Vagina (tissue), 2 donors: Measurements from ENCODE around the gene CENATAC. TPM values are rescaled to one million over a fixed set of nuclear protein-coding genes. Genes with fewer than 3 reads are reported as not detected.
"Not testable (repeated sequence)": the region's sequence is repeated elsewhere in the genome, so short reads cannot be mapped to it uniquely, and the experiment has no call there.

Source experiments
- DNase-seq, 2 donors: peaks; one replicate each; pipeline ENCODE4 v3.0.0-alpha.2; 2017; ENCODE audit errors: extremely low spot score in 2 of 2
- H3K27ac ChIP-seq: fragments of 200-600 bp; sonication (generic); one replicate; pipeline ENCODE4 v1.5.1; 2019
- H3K27me3 ChIP-seq: fragments of 200-600 bp; sonication (generic); one replicate; pipeline ENCODE4 v1.5.1; 2019
- H3K36me3 ChIP-seq, 2 donors: fragments of 200-600 bp; sonication (generic); one replicate each; pipeline ENCODE4 v1.5.1; 2017 to 2019
- H3K4me1 ChIP-seq: fragments of 200-600 bp; sonication (generic); one replicate; pipeline ENCODE4 v1.5.1; 2019
- H3K4me3 ChIP-seq, 2 donors: fragments of 200-600 bp; sonication (generic); 1 replicate in 1 of 2; 2 replicates in 1 of 2; pipeline ENCODE4 v1.5.1; 2016 to 2019
- H3K9me3 ChIP-seq: fragments of 200-600 bp; sonication (generic); one replicate; pipeline ENCODE4 v1.5.1; 2019
- CTCF ChIP-seq, 3 experiments: fragments of 450-650 bp in 2 of 3; fragments of 200-600 bp in 1 of 3; sonication (generic) in 1 of 3; IDR thresholded peaks; one replicate each; pipeline ENCODE4 v1.5.1; 2017 to 2019; ENCODE audit warnings: antibody characterized with exemption in 3 of 3, mild to moderate bottlenecking in 2 of 3, moderate library complexity in 2 of 3
- POLR2A ChIP-seq, 2 donors: fragments of 450-650 bp; IDR thresholded peaks; one replicate each; pipeline ENCODE4 v1.6.1; 2017; ENCODE audit warnings: antibody characterized with exemption in 2 of 2, mild to moderate bottlenecking in 2 of 2, moderate library complexity in 2 of 2
- POLR2AphosphoS5 ChIP-seq, 2 donors: sonication (generic); formaldehyde crosslinking; IDR thresholded peaks; one replicate each; pipeline ENCODE4 v1.9.0; 2017; ENCODE audit warnings: antibody characterized with exemption in 2 of 2, mild to moderate bottlenecking in 2 of 2, low read depth in 1 of 2; ENCODE audit not compliant: insufficient read depth in 1 of 2
- intact Hi-C: fragments of 100-400 bp; cut with DNase I; formaldehyde crosslinking; loops from one replicate; pipeline ENCODE4 v1.15.1; 2023
- total RNA-seq: library from RNA; depleted of rRNA; stranded (reverse); fragments of >200 nt; gene quantifications from one replicate; pipeline ENCODE4 v1.2.3, GENCODE V29; 2016

The CENATAC gene
- total RNA-seq, 1 donor from 2014 or later, result 49.8 TPM

GRCh38 chr11:118957549-118957948 is 40.4 kb upstream of the CENATAC start:
- Histone ChIP-seq H3K27ac (no peak overlapping the region), H3K27me3 (no peaks in the 10 kb centered on the region), H3K4me3 (no peak overlapping the region), H3K9me3 (no peaks in the 10 kb centered on the region), H3K4me1 (no peaks in the 10 kb centered on the region), H3K36me3 (no peaks in the 10 kb centered on the region)
- TF ChIP-seq POLR2AphosphoS5 (IDR thresholded peaks at IDR 0.05; ENCODE audit: insufficient read depth in 1 of 2, low read depth in 1 of 2) (no peak), CTCF (IDR thresholded peaks at IDR 0.05) (no peak), POLR2A (IDR thresholded peaks at IDR 0.05) (no peak)
- intact Hi-C loops, result loop anchor here (2.0 to 5.0 kb wide), 2 partner anchors 49 to 265 kb away; no protein-coding TSS in a partner anchor
- no peak for DNase-seq

- Histone ChIP-seq H3K4me1 (no peaks in the 10 kb centered on the region), H3K27ac (no peak overlapping the region), H3K4me3 (no peak overlapping the region), H3K9me3 (no peaks in the 10 kb centered on the region), H3K27me3 (no peaks in the 10 kb centered on the region), H3K36me3 (no peaks in the 10 kb centered on the region)
- no peak for TF ChIP-seq CTCF (IDR thresholded peaks at IDR 0.05)
- no peak for TF ChIP-seq POLR2AphosphoS5 (IDR thresholded peaks at IDR 0.05; ENCODE audit: insufficient read depth in 1 of 2, low read depth in 1 of 2)
- TF ChIP-seq POLR2A (IDR thresholded peaks at IDR 0.05), result no peak
- intact Hi-C loops, result loop anchor here (2.0 to 5.0 kb wide), 2 partner anchors 49 to 266 kb away; no protein-coding TSS in a partner anchor
- DNase-seq, result no peak
Observed at GRCh38 chr11:118957968-118958367, 40.0 kb upstream of the CENATAC start.

- H3K27me3 ChIP-seq, result no peaks in the 10 kb centered on the region
- H3K4me3 ChIP-seq, result no peak overlapping the region
- TF ChIP-seq CTCF (IDR thresholded peaks at IDR 0.05), result no peak
- TF ChIP-seq POLR2AphosphoS5 (IDR thresholded peaks at IDR 0.05; ENCODE audit: insufficient read depth in 1 of 2, low read depth in 1 of 2), result no peak
- no peak for TF ChIP-seq POLR2A (IDR thresholded peaks at IDR 0.05)
- no peak for DNase-seq
- intact Hi-C loops, result loop anchor here (5.0 kb wide), 1 partner anchor 266 kb away; no protein-coding TSS in a partner anchor
- H3K9me3 ChIP-seq, result no peaks in the 10 kb centered on the region
- no peaks in the 10 kb centered on the region for H3K36me3 ChIP-seq
- H3K27ac ChIP-seq, result no peak overlapping the region
- H3K4me1 ChIP-seq, result no peaks in the 10 kb centered on the region
Observed at GRCh38 chr11:118958577-118958976, 39.4 kb upstream of the CENATAC start.

GRCh38 chr11:118961189-118961588 is 36.7 kb upstream of the CENATAC start:
- DNase-seq, result no peak
- Histone ChIP-seq H3K36me3 (no peaks in the 10 kb centered on the region), H3K27ac (no peak overlapping the region), H3K4me1 (no peaks in the 10 kb centered on the region), H3K27me3 (no peaks in the 10 kb centered on the region), H3K9me3 (no peaks in the 10 kb centered on the region), H3K4me3 (no peak overlapping the region)
- TF ChIP-seq CTCF (IDR thresholded peaks at IDR 0.05), result no peak
- no peak for TF ChIP-seq POLR2A (IDR thresholded peaks at IDR 0.05)
- no peak for TF ChIP-seq POLR2AphosphoS5 (IDR thresholded peaks at IDR 0.05; ENCODE audit: insufficient read depth in 1 of 2, low read depth in 1 of 2)
- intact Hi-C loops, result no loop called here

- Histone ChIP-seq H3K4me3 (no peak overlapping the region), H3K27me3 (no peaks in the 10 kb centered on the region), H3K36me3 (no peaks in the 10 kb centered on the region), H3K9me3 (no peaks in the 10 kb centered on the region), H3K4me1 (no peaks in the 10 kb centered on the region), H3K27ac (no peak overlapping the region)
- TF ChIP-seq POLR2AphosphoS5 (IDR thresholded peaks at IDR 0.05; ENCODE audit: insufficient read depth in 1 of 2, low read depth in 1 of 2), result no peak
- no peak for TF ChIP-seq POLR2A (IDR thresholded peaks at IDR 0.05)
- no peak for TF ChIP-seq CTCF (IDR thresholded peaks at IDR 0.05)
- intact Hi-C loops, result no loop called here
- no peak for DNase-seq
Observed at GRCh38 chr11:118961591-118961990, 36.3 kb upstream of the CENATAC start.

GRCh38 chr11:118969508-118969907 is 28.4 kb upstream of the CENATAC start:
- H3K4me1 ChIP-seq, intact Hi-C loops, DNase-seq, H3K4me3 ChIP-seq, H3K9me3 ChIP-seq, H3K27ac ChIP-seq, H3K27me3 ChIP-seq, H3K36me3 ChIP-seq: not testable (repeated sequence)
